Measurements from ENCODE around the gene ZAR1L. TPM values are rescaled to one million over a fixed set of nuclear protein-coding genes. Genes with fewer than 3 reads are reported as not detected.

Gene ZAR1L
- total RNA-seq, 1 experiment from 2014 or later = not detected

DNA sequence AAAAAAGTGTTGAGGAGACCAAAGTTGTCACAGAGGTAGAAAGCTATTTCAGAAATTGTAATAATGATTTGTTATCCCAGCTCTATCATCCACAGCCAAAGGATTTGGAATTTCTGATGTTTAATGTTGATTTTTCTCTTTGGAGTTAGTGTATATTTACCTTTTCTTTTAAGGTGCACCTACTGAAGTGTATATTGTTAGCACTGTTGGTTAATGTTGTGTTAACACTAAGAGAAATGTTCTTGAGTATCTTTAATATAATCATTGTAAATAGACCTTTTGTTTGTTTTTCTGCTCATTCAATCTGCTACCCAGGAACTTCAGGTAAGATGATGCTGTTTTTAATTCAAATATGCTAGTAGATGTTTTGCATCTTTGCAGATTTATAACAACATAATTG is 57.5 kb downstream of the ZAR1L start:
- H3K9me3 Mint-ChIP-seq = no peaks in the 10 kb centered on the region
- H3K23ac ChIP-seq (ENCODE audit: insufficient read length, low read depth, low read length) = no peak overlapping the region
- H3K27me3 Mint-ChIP-seq (ENCODE audit: low read depth) = no peaks in the 10 kb centered on the region
- H4K8ac ChIP-seq (replicated peaks; ENCODE audit: insufficient read length, low read depth, low read length) = no peak overlapping the region
- H3K36me3 Mint-ChIP-seq (ENCODE audit: insufficient read depth in 1 of 3, low read depth in 3 of 3) = no peaks in the 10 kb centered on the region
- H3K23me2 ChIP-seq (ENCODE audit: insufficient read length, low read depth, low read length, poor library complexity, severe bottlenecking) = no peaks in the 10 kb centered on the region
- H2AK5ac ChIP-seq (ENCODE audit: insufficient read length, low read length) = no peak overlapping the region
- H2BK15ac ChIP-seq (ENCODE audit: low read depth, low read length) = no peak overlapping the region
- no peak overlapping the region for H2BK20ac ChIP-seq (ENCODE audit: low read depth, low read length, poor library complexity, severe bottlenecking)
- no peak overlapping the region for H3K18ac ChIP-seq (ENCODE audit: insufficient read length, low read depth, low read length)
- no peak overlapping the region for H3K9ac ChIP-seq (ENCODE audit: extremely low read depth, insufficient read length, low read length)
- no peaks in the 10 kb centered on the region for H3K9me3 ChIP-seq (ENCODE audit: control insufficient read depth, low read depth, low read length)
- H2BK120ac ChIP-seq (ENCODE audit: low read depth, low read length, poor library complexity, severe bottlenecking) = no peak overlapping the region
- no peak overlapping the region for H3K27ac ChIP-seq (ENCODE audit: insufficient read length, low read depth, low read length)
- no peaks in the 10 kb centered on the region for H3K27me3 ChIP-seq (ENCODE audit: insufficient read depth, low read length)
- no peaks in the 10 kb centered on the region for H4K20me1 ChIP-seq (ENCODE audit: control insufficient read depth, insufficient read depth, insufficient read length)
- H4K5ac ChIP-seq (ENCODE audit: insufficient read length, low read depth, low read length) = no peak overlapping the region
- H3K79me2 ChIP-seq (ENCODE audit: insufficient read depth, low read length) = no peaks in the 10 kb centered on the region
- no peak overlapping the region for H2BK12ac ChIP-seq (ENCODE audit: insufficient read length, low read depth, low read length)
- TF ChIP-seq, protein P1, sequence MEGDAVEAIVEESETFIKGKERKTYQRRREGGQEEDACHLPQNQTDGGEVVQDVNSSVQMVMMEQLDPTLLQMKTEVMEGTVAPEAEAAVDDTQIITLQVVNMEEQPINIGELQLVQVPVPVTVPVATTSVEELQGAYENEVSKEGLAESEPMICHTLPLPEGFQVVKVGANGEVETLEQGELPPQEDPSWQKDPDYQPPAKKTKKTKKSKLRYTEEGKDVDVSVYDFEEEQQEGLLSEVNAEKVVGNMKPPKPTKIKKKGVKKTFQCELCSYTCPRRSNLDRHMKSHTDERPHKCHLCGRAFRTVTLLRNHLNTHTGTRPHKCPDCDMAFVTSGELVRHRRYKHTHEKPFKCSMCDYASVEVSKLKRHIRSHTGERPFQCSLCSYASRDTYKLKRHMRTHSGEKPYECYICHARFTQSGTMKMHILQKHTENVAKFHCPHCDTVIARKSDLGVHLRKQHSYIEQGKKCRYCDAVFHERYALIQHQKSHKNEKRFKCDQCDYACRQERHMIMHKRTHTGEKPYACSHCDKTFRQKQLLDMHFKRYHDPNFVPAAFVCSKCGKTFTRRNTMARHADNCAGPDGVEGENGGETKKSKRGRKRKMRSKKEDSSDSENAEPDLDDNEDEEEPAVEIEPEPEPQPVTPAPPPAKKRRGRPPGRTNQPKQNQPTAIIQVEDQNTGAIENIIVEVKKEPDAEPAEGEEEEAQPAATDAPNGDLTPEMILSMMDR (conservative IDR thresholded peaks at IDR 0.05) = no peak
- H3K27ac Mint-ChIP-seq = no peak overlapping the region
- H3K4me2 ChIP-seq (ENCODE audit: insufficient read depth, insufficient read length, low read length) = no peak overlapping the region
- no peak overlapping the region for H3K56ac ChIP-seq (ENCODE audit: insufficient read length, low read depth, low read length)
- H3K4me3 Mint-ChIP-seq = no peak overlapping the region
- H3K4me1 ChIP-seq (ENCODE audit: insufficient read depth, low read length) = no peaks in the 10 kb centered on the region
- H4K91ac ChIP-seq (ENCODE audit: insufficient read length, low read depth, low read length) = no peak overlapping the region
- H3K79me1 ChIP-seq (ENCODE audit: insufficient read depth, low read depth, low read length, poor library complexity, severe bottlenecking) = no peaks in the 10 kb centered on the region
- H3K14ac ChIP-seq (ENCODE audit: insufficient read depth, low read length) = no peak overlapping the region
- no peak overlapping the region for H3K4ac ChIP-seq (ENCODE audit: low read depth, low read length)
- no peak overlapping the region for H2BK5ac ChIP-seq (ENCODE audit: insufficient read length, low read length)
- H2AFZ ChIP-seq (ENCODE audit: low read length) = no peak overlapping the region
- DNase-seq = no peak
- H3K4me1 Mint-ChIP-seq = no peaks in the 10 kb centered on the region
- no peak overlapping the region for H3T11ph ChIP-seq (ENCODE audit: low read length)
